Measurements from ENCODE around the gene PDGFRA.
"Not testable (repeated sequence)": the region's sequence is repeated elsewhere in the genome, so short reads cannot be mapped to it uniquely, and the experiment has no call there.

PDGFRA gene

DNA sequence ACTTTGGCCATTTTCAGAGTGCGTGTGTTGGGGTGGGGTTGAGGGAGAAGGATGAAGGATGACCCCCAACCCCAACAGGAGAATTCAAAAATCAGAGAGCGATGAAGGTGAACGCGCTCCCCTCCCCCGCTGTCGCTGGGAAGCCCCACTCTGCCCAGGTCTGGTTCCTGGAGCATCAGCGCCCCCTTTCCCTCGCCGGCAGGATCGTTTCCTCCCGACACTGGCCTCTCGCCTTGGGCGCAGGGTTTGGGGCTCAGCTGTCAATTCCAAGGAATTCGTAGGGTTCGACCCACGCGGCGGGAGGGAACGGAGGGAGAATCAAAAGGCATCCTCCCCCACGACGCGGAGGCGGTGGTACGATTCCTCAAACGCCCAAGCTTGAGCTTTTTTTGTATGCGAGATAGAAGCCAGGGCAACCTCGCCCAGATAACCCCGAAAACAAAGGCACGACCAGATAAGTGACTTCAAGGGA lies 1.0 kb upstream of the PDGFRA start:
- peak; percentile 85 to 91 for DNase-seq

DNA sequence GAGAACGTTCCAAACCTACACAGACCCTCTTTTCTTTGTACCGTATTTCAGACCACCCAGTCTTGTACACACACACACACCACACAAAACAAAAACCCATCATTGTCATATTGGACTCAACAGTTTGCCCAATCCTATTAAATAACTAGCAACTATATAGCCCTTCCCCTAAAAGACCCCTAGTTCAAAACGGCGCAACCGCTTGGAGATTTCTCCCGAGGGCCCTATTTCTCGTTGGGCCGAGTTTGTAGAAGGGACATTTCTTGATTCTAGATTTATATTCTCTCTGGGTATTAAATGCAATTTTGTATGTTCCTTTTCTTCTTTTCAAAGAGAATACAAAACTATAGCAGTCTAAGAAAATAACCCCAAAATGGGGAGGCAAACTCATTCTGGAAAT lies 547 bp upstream of the PDGFRA start:
- DNase-seq: no peak

DNA sequence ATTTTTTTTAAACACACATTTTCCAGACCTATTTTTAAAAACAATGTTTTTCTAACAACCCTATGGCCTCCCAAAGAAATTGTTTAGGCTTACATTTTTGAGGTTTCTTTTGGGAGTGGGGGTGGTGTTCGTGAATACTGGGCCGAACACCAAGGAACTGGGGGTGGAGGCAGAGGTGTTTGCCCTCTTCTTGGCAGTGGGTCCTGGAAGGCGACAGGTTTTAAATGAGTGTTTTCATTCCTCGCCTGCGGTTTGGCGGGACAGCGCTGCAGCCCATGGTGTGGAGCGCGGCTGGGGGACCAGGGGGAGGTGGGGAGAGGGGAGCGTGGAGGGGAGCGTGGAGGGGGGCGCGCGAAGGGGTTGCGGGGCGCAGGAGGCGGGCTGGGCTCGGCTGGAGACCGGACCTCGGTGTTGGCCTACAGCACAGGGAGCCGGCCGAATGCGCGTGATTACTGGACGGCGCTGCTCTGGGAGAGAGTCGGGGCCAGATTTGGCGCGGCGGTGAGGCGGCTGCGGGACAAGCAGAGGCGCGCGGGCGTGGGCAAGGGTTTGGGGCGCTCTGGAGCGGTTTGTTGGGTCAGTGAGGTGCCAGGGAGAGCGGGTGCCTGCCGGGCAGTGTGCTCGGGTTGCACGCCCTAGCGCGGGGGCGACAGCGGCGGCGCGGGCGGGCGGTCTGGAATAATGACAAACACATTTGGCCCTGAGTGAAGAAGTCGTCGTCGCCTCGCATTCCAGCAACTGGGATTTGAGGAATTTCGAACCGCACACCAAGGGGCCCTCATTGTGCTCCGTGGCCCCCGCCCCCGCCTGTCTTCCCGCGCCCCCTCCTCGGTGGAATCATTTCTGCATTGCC lies 764 bp downstream of the PDGFRA start:
- no peak for DNase-seq

DNA sequence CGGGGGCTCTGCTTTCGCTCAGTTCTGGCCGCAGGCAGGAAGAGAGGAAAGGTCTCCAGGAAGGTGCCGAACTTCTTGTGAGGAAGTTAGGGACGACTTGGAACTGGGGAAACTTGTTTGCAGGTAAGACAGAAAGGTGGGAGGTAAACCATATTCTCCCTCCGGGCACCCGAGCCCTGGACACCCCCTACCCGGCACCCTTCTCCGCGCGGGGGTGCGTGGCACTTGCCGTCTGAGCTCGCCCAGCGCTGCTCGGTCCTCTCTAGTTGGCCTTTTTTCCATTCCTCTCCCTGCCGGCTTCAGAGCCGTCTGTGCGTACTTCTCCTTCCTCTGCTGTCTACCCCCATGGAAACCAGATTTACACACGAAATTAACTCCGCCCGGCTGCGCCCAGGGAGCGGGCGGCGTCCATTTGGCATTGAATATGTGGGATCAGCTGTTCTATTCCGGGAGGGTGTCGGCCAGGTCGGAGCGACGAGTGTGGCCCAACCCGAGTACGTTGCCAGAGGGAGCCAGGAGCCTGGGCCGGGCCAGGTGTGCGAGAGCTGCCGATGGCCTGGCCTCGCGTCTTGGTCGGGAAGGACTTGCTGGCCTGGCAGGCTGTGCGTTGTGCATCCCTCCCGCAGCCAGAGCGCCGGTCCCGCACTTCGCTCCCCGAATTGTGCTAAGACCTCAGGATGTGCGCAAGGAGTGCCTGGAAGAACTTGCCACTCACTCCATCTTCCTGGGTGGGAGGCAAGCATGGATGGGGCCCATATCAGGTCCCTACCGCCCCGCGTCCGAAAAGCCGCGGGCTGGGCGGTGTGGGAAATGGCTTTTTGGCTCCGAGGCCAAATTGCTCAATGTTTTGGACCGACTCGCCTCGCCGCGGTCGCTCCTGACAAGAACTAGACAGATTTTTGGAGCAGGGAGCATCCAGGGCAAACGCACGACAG lies 1.7 kb downstream of the PDGFRA start:
- no peak for DNase-seq

DNA sequence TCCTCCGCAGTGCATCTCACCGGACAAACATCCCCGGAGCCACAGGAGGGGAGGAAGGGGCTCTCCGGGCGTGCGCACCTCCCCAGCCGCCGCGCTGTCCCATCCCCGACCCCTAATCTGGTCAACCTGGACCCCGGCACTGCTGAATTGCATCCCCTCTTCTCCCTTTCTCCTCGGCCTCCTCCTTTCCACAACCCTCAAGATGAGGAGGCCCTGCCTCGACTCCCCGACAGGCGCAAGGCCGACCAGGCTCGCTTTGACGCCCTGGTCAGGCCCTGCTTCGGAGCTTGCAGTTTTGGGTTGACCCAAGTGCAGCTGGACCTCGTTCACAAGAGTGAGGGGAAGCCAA lies 2.3 kb downstream of the PDGFRA start:
- DNase-seq: no peak

DNA sequence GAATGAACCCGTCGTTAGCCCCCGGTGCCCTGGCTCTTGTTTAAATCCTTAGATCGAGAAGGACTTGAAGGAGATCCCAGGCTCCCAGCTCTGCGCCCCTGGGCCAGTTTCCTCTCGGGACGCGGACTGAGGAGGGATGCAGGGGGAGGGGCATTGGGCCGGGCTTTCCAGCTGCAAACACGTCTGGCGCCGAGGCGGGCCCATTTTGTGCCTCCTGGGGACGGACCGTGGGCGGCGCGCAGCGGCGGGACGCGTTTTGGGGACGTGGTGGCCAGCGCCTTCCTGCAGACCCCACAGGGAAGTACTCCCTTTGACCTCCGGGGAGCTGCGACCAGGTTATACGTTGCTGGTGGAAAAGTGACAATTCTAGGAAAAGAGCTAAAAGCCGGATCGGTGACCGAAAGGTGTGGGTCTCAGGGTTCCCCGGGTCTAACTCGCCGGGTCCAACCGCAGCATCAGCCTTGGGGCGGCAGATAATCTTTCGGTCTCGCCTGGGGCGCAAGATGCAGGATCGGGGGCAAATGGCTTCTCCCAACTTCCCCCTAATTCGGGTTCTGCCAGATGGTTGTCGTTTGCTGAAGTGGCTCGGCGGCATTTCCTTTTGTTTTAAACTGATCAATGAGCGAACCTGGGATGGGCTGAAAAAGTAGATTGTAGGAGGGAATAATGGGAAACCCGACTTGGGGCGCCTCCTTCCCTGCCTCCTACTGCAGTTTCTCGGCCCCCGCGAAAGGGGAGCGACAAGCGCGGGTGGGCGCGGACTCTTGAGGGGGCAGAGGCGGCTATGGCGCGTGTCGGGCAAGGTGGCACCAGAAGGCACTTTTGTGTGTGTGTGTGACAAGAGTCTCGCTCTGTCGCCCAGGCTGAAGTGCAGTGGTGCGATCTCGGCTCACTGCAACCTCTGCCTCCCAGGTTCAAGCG lies 2.9 kb downstream of the PDGFRA start:
- no peak for DNase-seq

DNA sequence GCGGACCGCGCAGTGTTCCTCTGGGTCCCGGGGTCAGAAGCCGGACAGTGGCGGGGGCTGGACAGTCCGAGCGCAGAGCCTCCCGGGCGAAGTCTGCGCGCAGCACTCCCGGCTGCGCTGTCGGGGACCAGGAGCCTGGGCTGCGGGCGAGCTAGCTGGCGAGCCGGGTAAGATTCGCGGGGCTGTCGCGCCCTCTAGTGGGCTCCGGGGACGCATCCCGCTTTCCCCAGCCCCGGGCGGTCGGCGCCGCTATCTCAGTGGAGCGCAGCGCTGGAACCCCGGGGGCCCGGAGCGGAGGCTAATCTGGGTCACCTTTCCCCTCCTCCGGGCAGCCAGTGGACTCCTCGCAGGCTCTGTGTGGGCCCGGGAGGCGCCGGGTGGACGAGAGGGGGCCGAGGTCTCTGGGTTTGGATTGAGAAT lies 4.2 kb downstream of the PDGFRA start:
- peak; percentile 96 to 97 for DNase-seq

DNA sequence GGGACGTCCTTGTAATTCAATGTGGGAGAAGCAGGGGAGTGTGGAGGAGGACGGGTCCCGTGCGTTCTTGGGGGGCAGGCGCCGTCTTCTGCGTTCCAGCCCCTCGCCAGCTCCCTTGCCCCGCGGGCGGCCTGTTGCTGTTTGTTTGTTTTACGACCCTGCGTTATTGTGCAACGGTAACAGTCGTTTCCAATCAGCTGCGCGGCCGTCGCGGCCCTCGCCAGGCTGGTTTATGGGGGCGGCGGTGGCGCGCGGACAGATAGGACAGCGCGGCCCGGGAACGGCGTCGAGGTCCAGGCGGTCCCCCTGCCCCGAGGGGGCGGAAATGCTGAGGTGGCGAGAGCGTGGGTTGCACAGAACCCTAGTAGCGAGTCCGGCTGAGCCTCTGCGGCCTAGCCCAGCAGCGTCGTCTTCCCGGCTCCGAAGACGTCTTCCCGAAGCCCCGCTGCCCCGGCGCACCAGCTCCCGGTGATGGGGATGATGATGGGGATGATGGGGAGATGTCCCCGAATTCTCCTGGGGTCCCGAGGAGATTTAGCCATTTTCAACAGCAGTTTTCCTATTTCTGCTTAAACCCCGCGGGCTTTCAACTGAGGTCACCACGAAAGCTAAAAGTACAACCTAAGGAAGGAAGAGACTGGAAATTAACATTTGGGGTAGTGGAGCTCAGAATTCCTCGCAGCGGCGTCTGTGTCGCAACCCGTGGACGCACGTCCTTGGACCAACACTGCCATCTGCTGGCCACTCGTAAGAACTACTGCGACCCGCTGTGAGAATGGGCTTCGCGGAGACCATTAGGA lies 4.8 kb downstream of the PDGFRA start:
- peak; percentile 99 for DNase-seq

DNA sequence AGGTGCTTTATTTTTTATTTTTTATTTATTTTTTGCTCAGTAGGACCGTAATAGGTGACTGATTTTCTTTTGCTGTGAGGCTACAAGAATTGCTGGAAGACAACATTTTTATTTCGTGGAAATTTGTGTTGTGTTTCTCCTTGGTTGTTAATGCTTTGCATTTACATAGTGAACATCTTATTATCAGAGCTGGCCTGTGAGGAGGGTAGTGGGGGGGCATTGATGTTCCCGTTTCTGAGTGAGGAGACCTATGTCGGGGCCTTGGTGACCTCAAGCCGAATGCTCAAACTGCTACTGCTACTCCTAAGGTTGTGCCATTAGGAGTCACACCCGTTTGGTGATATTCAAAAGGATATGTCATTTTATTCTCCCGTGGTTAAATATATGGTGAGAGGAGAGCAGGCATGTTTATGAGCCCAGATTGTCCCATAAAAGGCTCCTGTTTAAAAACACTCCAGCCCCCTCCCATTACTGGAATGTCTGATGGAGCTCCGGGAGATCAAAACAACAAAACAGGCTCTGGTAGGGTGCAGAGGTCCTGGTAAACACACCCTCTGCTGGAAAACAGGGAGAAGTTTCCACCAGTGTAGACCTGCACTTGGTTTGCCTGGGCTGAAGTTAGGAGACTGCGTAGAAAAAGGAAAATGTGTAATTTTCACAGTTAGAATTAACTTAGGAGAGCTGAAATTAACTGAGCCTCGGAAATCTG lies 5.6 kb downstream of the PDGFRA start:
- peak; percentile 81 to 89 for DNase-seq

DNA sequence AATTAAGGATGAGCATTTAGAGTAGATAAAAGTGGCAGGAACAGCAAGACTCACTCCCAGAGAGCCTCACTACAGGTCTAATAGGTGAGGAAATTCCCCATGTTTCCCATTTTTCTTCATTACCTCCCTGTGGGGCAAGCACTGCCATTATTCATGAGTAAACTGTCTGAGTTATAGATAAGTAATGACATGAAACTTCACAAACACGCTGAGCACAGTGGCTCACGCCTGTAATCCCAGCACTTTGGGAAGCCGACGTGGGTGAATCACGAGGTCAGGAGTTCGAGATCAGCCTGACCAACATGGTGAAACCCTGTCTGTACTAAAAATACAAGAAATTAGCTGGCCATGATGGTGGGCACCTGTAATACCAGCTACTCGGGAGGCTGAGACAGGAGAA lies 7.2 kb downstream of the PDGFRA start:
- DNase-seq: not testable (repeated sequence)

DNA sequence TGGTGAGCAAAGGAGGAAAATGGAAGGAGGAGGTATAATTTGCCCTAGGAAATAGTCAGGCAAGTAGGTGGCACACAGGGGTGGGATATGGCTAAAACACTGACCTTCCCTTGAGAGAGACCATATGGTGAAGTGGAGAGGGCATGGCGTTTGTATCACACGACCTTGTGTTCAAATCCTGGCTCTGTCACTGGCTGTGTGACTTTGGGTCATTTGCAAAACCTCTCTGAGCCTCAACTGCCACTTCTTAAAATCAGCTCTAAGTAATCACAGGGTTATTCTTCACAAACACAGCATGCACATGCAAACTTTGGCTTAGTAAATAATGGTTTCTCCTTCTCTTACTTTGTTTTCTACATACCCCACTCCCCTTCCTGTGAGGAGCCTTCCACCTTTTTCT lies 8.7 kb downstream of the PDGFRA start:
- DNase-seq: no peak

DNA sequence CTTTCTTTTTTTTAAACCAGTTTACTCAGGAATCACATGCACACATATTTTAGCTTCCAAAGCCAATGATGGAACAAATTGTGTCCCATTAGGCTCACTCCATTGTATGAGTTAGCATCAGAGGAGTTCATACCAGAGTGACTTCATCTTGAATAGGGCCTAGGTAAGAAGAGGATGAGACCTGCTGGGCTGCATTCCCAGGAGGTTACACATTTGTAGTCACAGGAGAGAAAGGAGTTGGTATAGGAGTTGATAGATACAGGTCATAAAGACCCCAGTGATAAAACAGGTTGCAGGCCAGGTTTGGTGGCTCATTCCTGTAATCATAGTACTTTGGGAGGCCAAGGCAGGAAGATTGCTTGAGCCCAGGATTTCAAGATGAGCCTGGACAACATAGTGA lies 9.3 kb downstream of the PDGFRA start:
- no peak for DNase-seq

DNA sequence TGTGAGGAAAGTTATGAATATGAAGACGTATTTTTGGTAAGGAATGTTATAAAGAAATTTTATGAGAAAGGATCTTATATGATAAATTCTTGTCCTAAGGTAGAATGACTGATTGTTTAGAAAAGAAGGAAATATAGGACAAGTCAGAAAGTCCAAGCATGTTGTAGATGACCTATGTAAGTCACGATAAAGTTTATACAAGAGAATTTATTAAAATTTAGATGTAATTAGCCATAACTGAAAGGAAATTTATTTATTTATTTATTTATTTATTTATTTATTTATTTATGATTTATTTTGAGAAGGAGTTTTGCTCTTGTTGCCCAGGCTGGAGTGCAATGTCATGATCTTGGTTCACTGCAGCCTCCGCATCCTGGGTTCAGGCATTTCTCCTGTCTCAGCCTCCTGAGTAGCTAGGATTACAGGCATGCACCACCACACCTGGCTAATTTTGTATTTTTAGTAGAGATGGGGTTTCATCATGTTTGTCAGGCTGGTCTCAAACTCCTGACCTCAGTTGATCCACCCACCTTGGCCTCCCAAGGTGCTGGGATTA lies 12.3 kb downstream of the PDGFRA start:
- peak; percentile 49 to 58 for DNase-seq

DNA sequence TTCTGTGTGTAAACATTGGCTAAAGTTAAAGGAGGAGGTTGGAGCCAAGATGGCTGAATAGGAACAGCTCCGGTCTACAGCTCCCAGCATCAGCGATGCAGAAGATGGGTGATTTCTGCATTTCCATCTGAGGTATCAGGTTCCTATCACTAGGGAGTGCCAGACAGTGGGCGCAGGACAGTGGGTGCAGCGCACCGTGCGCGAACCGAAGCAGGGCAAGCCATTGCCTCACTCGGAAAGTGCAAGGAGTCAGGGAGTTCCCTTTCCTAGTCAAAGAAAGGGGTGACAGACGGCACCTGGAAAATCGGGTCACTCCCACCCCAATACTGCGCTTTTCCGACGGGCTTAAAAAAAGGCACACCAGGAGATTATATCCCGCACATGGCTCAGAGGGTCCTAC lies 14.4 kb downstream of the PDGFRA start:
- DNase-seq: not testable (repeated sequence)

DNA sequence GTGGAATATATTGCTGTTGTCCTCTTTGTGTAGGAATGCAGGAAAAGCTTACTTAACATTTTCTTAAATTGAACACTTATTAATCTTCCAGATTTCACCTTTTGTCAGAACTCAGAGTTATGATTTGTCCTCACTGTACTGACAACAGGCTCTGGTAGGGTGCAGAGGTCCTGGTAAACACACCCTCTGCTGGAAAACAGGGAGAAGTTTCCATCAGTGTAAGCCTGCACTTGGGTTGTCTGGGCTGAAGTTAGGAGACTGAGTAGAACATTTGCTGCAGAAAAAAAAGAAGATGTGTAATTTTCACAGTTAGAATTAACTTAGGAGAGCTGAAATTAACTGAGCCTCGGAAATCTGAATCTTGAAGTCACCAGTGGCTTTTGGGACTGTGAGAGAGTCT lies 23.2 kb downstream of the PDGFRA start:
- not testable (repeated sequence) for DNase-seq

DNA sequence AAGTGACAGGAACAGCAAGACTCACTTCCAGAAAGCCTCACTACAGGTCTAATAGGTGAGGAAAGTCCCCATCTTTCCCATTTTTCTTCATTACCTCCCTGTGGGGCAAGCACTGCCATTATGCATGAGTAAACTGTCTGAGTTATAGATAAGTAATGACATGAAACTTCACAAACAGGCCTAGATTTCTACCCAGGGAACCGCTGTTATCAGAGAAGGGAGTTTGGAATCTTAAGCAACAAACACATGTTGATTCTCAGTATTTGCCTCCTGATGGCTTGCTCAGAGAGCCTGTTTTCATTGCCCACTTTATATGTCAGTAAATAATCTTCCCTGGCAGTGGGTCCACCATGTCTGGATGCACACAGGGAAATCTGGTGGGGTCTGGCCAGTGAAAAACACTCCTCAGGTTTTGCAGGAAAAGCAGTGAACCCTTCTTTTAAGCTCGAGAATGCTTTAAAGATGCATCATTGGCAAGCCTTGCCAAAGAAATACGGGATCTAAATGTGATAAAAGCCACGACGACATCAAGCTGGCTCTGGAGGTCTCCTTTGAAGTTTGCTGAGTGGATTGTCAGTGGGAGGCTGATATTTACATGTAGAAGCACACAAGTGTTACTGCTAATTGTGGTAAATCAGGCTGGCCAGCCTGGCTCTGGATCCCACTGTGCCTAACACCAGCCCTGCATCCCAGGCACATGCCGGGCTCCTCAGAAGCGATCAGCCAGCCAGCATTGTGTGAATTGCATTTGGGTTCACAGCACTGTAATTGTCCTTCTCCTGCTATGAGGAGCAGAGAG lies 25.2 kb downstream of the PDGFRA start:
- DNase-seq: no peak

DNA sequence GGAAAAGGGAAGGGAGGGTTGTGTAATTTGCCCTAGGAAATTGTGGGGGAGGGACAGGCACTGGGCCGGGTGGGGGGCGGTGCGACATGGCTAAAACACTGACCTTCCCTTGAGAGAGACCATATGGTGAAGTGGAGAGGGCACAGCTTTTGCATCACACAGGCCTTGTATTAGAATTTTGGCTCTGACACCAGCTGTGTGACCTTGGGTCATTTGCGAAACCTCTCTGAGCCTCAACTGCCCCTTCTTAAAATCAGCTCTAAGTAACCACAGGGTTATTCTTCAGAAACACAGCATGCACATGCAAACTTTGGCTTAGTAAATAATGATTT lies 25.8 kb downstream of the PDGFRA start:
- no peak for DNase-seq

DNA sequence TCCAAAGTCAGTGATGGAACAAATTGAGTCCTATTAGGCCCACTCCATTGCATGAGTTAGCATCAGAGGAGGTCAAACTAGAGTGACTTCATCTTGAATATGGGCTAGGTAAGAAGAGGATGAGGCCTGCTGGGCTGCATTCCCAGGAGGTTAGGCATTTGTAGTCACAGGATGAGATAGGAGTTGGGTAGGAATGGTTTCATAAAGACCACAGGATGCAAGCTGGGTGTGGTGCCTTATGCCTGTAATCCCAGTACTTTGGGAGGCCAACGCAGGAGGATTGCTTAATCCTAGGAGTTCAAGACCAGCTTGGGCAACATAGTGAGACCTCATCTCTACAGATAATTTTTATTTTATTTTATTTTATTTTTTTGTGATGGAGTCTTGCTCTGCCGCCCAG lies 26.8 kb downstream of the PDGFRA start:
- DNase-seq: no peak

DNA sequence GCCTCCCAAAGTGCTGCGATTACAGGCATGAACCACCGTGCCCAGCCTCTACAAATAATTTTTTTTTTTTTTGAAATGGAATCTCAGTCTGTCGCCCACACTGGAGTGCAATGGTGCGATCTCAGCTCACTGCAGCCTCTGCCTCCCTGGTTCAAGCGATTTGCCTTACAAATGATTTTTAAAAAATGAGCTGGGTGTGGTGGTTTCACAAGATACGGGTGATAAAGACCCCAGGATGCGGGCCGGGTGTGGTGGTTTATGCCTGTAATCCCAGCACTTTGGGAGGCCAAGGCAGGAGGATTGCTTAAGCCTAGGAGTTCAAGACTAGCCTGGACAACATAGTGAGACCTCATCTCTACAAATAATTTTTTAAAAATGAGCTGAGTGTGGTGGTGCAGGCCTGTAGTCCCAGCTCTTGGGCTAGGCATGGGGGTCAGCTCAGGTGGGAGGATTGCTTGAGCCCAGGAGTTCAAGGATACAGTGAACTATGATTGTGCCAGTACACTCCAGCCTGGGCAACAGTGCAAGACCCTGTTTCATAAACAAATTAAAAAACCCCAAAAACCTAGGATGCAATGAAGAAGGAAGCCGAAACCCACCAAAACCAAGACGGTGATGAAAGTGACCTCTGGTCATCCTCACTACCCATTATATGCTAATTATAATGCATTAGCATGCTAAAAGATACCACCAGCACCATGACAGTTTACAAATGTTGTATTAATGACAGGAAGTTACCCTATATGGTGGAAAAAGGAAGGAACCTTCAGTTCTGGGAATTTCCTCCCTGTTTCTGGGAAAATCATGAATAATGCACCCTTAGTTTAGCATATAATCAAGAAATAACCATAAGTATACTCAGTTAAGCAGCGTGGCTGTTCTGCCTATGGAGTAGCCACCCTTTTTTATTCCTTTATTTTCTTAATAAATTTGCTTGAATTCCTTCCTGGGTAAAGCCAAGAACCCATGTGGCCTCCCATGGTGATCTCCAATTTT lies 27.7 kb downstream of the PDGFRA start:
- DNase-seq: no peak
